Loucy (cell line): ENCODE results near the gene EFTUD2.

Experiments
- EZH2phosphoT487 ChIP-seq: fragments of 200-600 bp; IDR thresholded peaks from 2 replicates; pipeline ENCODE4 v1.6.1; 2018; ENCODE audit warnings: antibody characterized with exemption, mild to moderate bottlenecking, moderate library complexity, borderline replicate concordance
- TF ChIP-seq, protein P1 (sequence below): fragments of 200-600 bp; sonication (generic); conservative IDR thresholded peaks from 2 replicates; pipeline ENCODE4 v1.5.1; 2014; ENCODE audit warnings: mild to moderate bottlenecking, antibody characterized with exemption, low read length

DNA sequence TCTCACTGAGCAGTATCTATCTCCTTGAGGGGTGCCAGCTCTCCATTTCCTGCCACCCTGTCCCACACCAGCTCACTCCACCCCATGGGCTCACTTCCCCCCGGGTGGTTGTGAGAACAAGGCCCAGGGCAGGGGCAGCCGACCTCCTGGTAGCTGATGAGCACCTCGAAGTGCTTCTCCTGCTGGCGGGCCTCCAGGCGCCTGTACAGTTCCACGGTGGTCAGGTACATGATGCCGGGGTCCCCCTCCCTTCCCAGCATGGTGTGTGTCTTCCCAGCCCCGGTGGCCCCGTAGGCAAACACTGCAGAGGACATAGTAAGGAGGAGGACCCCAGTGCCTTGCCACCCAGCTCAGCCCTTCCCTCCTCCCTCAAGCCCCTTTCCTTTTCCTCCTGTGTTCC, 35.9 kb upstream of the EFTUD2 start:
- TF ChIP-seq, protein P1, sequence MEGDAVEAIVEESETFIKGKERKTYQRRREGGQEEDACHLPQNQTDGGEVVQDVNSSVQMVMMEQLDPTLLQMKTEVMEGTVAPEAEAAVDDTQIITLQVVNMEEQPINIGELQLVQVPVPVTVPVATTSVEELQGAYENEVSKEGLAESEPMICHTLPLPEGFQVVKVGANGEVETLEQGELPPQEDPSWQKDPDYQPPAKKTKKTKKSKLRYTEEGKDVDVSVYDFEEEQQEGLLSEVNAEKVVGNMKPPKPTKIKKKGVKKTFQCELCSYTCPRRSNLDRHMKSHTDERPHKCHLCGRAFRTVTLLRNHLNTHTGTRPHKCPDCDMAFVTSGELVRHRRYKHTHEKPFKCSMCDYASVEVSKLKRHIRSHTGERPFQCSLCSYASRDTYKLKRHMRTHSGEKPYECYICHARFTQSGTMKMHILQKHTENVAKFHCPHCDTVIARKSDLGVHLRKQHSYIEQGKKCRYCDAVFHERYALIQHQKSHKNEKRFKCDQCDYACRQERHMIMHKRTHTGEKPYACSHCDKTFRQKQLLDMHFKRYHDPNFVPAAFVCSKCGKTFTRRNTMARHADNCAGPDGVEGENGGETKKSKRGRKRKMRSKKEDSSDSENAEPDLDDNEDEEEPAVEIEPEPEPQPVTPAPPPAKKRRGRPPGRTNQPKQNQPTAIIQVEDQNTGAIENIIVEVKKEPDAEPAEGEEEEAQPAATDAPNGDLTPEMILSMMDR, result no peak
- TF ChIP-seq EZH2phosphoT487, result no peak
